ENCODE results near the gene SPPL2B.
A peak's percentile ranks its signal among the peaks of the same experiment; 100 is the strongest.

Gene SPPL2B

DNA sequence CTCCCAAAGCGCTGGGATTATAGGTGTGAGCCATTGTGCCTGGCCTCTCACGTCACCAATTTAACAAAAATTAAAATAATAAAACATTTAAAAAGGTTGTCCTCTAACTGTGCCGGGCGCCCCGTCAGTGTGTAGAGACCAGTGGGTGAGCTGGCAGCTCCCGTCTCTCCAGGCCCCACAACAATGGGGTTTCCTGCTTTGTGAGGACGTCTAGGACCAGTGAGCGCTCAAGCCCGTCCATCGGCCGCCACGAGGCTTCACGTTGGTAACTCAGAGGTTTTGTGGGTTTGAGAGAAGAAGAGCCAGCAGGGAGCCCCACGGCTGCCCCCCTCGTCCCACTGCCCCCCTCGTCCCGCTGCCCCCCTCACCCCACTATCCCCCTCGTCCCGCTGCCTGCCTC is 4.8 kb upstream of the SPPL2B start:
- DNase-seq (ENCODE audit: low read depth in 1 of 2, low spot score in 1 of 2) = no peak

DNA sequence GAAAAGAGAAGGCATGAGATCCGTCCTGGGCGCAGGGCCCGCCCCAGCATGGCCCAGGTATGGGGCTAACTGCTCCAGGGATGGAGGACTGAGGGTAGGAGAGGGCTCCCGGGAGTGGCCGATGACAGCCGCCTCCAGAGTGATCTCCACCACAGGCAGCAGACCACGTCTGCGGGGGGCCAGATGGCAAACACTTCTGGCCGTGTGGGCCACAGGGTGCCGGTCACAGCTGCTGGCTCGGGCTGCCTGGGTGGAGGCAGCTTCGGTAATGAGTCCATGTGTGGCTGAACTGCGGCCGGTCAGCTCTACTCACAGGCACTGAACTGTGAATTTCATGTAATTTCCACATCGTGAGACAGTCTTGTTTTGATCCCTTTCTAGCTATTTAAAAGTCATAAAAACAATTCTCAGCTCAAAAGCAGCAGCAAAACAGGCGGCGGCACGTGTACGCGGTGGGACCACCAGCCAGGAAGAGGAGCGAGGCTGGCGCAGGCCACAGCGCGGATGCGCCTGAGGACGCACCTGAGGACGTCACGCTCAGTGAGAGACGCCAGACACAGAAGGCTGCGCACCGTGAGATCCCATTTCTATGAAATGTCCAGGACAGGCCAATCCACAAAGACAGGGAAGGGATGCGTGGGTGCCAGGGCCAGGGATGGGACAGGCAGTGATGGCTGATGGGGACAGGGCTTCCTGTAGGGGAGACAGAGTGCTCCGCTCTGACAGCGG is 4.1 kb upstream of the SPPL2B start:
- DNase-seq (ENCODE audit: low read depth in 1 of 2, low spot score in 1 of 2) = no peak

DNA sequence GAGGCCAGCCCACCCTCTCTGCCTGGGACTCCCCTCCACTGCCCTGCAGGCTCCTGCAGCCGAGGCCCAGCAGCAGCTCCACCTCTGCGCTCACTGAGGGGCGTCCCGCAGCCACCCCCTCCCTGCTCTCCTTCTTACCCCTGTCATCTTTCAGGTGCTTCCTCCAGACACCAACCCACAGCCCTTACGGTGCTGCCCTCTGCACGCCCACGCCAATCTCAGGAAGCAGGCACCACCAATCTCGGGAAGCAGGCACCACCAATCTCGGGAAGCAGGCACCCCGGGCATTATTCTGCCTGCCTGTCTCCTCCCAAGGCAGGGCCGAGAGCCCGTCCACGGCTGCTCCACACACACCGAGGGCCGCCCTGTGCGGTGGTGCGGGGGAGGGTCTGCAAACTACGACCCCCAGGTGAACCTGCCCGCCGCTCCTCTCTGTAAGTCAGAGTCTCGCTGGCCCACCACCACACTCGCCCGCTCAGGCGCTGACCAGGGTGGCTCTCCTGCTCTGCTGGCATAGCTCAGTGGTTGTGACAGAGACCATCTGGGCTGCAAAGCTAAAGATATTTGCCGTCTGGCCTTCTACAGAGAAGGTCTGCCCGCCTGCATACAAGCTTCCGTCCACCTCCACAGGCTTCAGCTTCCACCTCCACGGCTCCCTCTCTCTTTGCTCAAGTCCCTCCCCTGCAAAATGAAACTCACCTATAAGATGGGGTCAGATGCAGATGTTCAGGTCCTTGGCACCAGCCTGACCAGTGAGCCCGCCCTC is 3.0 kb upstream of the SPPL2B start:
- DNase-seq (ENCODE audit: low read depth in 1 of 2, low spot score in 1 of 2) = no peak

DNA sequence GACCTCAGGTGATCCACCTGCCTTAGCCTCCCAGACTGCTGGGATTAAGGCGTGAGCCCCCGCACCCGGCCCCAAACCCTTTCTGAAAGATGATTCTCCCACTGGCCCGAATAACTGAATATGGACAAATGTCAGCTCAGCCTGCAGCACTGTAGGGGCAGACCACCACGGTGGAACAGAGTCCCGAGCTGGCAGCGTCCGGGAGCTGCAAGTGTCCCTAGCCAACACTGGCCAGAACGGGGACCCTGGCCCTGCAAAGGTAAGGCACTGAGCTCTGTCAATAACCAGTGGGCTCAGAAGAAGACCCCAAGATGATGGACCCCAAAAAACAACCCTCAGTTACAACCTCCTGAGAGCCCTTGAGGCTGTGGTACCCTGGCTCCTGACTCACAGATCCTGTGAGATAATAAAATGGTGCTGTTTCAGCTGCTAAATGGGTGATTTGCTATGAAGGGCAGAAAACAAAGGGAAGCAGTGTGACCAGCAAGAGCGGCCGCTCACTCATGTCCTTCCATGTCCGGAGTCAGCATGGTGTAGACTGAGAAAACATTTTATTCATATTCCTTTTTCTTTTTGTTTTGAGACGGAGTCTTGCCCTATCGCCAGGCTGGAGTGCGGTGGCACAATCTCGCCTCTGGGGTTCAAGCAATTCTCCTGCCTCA is 1.7 kb upstream of the SPPL2B start:
- no peak for DNase-seq (ENCODE audit: low read depth in 1 of 2, low spot score in 1 of 2)

DNA sequence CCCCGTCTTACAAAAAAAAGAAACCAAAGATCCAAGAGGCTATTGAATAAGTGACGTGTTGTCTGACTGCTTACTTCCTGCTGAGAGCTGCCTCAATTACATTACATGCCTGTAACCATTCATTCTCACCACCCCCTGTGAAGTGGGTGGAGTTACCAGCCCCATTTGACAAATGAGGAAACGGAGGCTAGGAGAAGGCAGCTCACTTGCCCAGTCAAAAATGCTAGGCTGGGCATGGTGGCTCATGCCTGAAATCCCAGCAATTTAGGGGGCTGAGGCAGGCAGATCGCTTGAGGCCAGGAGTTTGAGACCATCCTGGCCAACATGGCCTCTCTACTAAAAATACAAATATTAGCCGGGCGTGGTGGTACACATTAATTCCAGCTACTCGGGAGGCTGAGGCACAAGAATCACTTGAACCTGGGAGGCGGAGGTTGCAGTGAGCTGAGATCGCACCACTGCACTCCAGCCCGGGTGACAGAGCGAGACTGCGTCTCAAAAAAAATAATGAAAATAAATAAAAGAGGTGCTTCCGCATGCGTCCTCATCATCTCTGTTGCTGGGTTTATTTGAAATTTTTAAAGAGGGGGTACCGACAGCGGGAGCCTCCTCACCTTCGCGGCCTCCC is 597 bp upstream of the SPPL2B start:
- DNase-seq (ENCODE audit: low read depth in 1 of 2, low spot score in 1 of 2) = peak; percentile 28 to 71

- DNase-seq (ENCODE audit: low read depth in 1 of 2, low spot score in 1 of 2) = no peak
These were observed 630 bp downstream of the SPPL2B start for GRCh38 chr19:2329149-2329478.

GRCh38 chr19:2329501-2329916 is 1.0 kb downstream of the SPPL2B start:
- DNase-seq (ENCODE audit: low read depth in 1 of 2, low spot score in 1 of 2) = no peak

DNA sequence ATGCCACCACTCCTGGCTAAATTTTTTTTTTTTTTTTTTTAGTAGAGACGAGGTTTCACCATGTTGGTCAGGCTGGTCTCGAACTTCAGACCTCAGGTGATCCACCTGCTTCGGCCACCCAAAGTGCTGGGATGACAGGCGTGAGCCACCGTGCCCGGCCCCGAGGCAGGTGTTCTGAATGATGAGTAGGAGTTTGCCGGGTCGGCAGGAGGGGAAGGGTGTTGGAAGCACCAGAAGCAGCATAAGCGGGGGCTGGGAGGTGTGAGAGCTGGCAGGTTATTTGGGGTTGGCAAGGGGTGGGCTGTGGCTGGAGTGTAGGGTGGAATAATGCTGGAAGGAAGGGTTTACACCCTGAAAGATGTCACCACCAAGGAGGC is 1.8 kb downstream of the SPPL2B start:
- no peak for DNase-seq (ENCODE audit: low read depth in 1 of 2, low spot score in 1 of 2)

DNA sequence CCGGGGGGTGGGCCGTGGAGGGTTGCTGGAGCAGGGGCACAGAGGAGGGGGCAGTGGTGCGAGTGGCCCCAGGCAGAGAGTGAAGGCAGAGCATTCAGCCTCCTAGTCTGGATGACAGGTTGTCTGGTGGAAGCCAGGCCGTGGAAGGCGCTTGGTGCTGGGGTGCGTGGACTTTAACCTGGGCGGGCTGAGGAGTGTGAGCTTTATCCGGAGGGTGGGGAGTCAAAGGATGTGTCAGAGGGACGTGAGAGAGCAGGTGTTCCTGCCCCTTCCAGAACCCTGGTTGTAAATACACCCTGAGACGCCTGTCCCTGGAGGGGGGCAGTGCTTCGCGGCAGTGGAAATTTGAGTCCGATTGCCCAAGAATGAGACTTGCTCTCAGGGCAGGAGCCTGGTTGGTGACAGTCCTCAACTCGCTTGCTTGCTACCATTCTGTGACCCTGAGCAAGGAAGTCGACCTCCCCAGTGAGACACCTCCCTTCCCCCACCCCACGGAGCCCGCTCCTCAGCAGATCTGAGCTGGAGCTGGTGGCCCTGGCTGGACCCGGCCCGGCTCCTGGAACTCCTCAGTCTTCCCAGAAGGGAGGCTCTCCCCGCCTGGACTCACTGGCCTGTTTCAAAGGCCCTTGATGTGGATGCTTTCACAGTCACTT is 2.3 kb downstream of the SPPL2B start:
- no peak for DNase-seq (ENCODE audit: low read depth in 1 of 2, low spot score in 1 of 2)

DNA sequence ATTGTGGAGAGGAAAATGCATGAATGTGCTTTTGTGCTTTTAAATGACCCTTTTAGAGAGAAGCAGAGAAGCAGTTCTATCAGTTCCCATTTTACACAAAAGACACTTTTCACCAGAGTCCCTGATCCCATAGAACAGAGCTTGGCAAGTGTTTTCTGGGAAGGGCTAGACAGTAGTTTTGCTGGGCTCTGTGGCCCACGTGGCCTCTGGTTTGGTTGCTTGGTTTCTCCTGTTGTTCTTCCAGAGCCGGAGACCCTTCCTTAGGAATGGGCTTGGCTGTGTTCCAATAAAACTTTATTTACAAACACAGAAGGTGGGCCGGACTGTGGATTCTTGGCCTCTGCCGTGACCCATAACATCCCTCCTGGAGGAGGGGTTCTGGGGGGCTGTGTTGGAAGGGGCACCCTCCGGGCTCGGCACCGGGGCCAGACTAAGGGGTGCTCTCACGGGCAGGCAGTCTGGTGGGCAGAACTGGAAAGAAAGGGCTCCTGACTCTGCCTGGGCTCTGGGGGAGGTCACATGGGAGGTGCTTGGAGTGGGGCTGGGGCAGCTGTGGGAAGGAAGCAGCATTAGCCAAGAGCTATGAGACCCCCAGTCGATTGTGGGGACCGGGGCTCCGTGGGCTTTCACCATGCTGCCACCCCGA is 3.2 kb downstream of the SPPL2B start:
- DNase-seq (ENCODE audit: low read depth in 1 of 2, low spot score in 1 of 2) = no peak

DNA sequence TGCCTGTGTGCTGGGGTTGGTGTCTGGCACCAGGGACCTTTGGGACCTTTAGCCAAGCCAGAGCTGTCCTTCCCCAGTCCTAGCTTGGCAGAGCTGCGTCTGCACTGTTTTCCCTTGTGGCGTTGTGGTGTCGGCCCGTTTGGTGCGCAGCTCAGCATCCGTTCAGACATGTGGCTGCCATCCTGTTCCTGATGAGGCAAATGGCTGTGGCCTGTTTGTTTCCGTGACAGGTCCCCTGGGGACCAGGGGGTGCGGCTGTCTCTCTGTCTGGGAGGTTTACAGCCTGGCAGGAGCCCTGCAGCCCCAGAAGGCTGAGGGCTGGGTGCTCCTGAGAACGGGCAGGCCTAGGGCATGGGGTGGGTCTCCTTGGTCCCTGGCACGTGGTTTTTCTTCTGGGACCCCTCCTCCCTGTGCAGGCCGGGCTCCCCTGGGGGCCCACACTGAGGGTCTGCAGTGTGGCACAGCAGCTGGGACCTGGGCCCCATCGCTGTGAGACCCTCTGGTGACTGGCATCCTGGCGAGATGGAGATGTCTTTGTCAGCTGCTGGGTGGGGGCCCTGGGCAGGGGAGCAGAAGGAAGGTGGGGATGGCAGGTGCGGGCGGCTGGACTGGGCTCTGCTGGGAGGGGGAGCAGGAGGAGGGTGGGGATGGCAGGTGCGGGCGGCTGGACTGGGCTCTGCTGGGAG is 4.0 kb downstream of the SPPL2B start:
- no peak for DNase-seq (ENCODE audit: low read depth in 1 of 2, low spot score in 1 of 2)

GRCh38 chr19:2333027-2333806 is 4.7 kb downstream of the SPPL2B start:
- no peak for DNase-seq (ENCODE audit: low read depth in 1 of 2, low spot score in 1 of 2)

DNA sequence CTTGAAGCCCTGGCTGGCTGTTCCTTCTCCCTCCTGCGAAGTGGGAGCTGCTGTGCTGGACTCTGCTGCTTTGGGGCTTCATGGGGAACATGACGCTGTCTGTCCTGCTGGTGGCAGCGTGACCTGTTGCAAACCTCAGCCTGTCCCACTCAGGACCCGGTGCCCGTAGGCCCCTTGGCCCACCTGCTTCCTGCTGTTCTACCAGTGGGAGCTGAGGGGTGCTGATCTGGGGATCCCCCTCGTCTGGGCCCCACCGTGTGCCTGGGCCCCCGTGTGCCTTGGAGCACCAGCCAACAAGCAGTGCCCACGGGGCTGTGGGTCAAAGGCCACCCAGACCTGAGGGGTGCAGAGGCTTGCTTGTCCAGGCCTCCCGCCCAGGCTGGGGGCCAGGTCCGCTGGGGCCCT is 5.3 kb downstream of the SPPL2B start:
- no peak for DNase-seq (ENCODE audit: low read depth in 1 of 2, low spot score in 1 of 2)

GRCh38 chr19:2334426-2334825 is 5.9 kb downstream of the SPPL2B start:
- DNase-seq (ENCODE audit: low read depth in 1 of 2, low spot score in 1 of 2) = no peak

GRCh38 chr19:2334986-2335846 is 6.7 kb downstream of the SPPL2B start:
- no peak for DNase-seq (ENCODE audit: low read depth in 1 of 2, low spot score in 1 of 2)

DNA sequence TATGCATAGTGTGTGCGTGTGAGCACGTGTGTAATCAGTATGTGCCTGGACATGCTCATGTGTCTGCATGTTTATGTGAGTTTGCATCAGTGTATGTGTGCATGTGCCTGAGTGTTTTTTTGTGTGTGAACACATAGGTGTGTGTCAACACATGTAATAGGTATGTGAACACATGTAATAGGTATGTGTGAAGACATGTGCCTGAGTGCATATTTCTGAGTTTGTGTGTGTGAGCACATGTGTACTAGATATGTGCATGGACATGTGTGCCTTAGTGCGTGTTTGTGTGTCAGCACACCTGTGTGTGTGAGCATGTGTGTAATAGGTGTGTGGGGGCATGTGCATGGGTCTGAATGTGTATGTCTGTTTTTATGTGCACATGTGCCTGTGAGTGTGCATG is 7.4 kb downstream of the SPPL2B start:
- DNase-seq (ENCODE audit: low read depth in 1 of 2, low spot score in 1 of 2) = no peak

DNA sequence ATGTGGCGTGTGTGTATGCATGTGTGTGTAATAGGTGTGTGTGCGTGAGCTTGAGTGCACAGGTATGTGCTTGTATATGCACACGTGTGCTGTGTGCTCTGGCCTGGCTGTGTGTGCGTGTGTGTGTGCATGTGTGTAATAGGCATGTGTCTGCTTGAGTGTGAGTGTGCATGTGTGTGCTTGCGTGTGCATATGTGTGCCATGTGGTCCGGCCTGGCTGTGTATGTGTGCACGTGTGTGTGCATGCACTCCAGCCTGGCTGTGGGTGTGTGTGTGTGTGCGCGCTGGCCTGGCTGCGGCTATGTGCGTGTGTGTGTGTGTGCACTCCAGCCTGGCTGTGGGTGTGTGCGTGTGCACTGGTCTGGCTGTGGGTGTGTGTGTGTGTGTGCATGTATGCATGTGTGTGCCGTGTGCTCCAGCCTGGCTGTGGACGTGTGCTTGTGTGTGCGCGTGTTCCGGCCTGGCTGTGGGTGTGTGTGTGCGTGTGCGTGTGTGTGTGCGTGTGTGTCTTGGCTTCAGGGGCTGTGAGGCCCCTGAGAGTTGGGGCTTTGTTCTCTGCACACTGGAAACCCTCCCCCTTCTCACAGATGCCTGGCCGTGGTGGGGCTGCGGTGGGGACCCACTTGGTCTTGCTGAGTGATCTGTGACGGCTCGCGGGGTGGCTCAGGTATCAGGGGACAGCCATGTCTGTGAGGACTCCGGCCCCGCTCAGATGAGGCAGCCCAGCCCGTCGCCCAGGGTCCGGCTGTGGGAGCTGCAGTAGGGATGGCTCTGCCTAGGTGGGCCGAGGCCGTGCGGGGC is 8.2 kb downstream of the SPPL2B start:
- DNase-seq (ENCODE audit: low read depth in 1 of 2, low spot score in 1 of 2) = no peak

GRCh38 chr19:2337329-2337707 is 8.8 kb downstream of the SPPL2B start:
- no peak for DNase-seq (ENCODE audit: low read depth in 1 of 2, low spot score in 1 of 2)
